SJCRH30 (cell line): ENCODE results near the gene CSF1R. TPM values are rescaled to one million over a fixed set of nuclear protein-coding genes. Genes with fewer than 3 reads are reported as not detected.

Source experiments
- DNase-seq, 2 experiments: peaks; one replicate each; pipeline ENCODE4 v3.0.0-alpha.2; 2015 to 2020
- H3K27ac ChIP-seq: fragments of 250-450 bp; sonication (Bioruptor Pico); 2 replicates; pipeline ENCODE4 v1.5.1; 2020; ENCODE audit warnings: mild to moderate bottlenecking, moderate library complexity
- H3K27me3 ChIP-seq: fragments of 250-450 bp; sonication (Bioruptor Pico); 2 replicates; pipeline ENCODE4 v1.5.1; 2020; ENCODE audit warnings: mild to moderate bottlenecking, moderate library complexity
- H3K36me3 ChIP-seq: fragments of 250-450 bp; sonication (Bioruptor Pico); 2 replicates; pipeline ENCODE4 v1.5.1; 2020; ENCODE audit warnings: mild to moderate bottlenecking, moderate library complexity
- H3K4me1 ChIP-seq: fragments of 250-450 bp; sonication (Bioruptor Pico); 2 replicates; pipeline ENCODE4 v1.5.1; 2020; ENCODE audit warnings: mild to moderate bottlenecking, moderate library complexity
- H3K4me3 ChIP-seq: fragments of 250-450 bp; sonication (Bioruptor Pico); 2 replicates; pipeline ENCODE4 v1.5.1; 2020; ENCODE audit warnings: mild to moderate bottlenecking, moderate library complexity
- H3K9me3 ChIP-seq: fragments of 250-450 bp; sonication (Bioruptor Pico); replicated peaks from 2 replicates; pipeline ENCODE4 v1.5.1; 2020; ENCODE audit warnings: mild to moderate bottlenecking, moderate library complexity
- total RNA-seq: library from RNA; depleted of rRNA; stranded (reverse); fragments of >200 nt; shearing (Covaris generic); gene quantifications from 2 replicates; pipeline ENCODE4 v1.2.3, GENCODE V29; 2014

CSF1R gene
- total RNA-seq, 1 experiment from 2014 or later = 0.06 TPM

DNA sequence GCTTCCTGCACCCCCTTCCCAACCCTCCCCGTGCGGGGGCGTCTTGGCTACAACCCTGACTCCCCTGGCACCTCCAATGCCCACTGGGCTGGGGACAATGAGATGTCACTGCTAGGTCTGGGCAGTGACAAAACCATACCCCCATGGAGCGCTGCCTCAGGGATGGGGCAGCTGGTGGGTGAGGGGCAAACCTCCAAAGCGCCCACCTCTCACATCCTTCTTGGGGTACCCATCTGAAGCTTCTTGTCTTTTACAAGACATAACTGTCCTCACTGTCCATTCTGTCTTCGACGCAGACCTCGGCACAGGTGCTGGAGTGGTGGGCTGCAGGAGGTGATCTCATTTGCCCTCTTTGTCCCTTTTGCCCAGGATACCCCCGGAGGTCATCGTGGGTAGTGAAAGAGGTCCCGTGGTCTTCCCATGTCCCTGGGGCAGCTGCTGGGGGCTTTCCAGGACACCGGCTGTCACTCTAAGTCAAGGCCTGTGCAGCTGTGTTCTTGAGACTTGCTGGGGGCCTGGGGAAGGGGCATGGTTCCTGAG lies 27.8 kb upstream of the CSF1R start:
- H3K27me3 ChIP-seq = no peaks in the 10 kb centered on the region; the same call in 1 of the 2 replicates
- H3K36me3 ChIP-seq = no peaks in the 10 kb centered on the region
- no peak for DNase-seq
- H3K4me1 ChIP-seq = peaks cover 12% of the 10 kb centered on the region; the same call in 1 of the 2 replicates
- no peaks in the 10 kb centered on the region; the same call in 1 of the 2 replicates for H3K9me3 ChIP-seq
- no peak overlapping the region for H3K27ac ChIP-seq
- no peak overlapping the region for H3K4me3 ChIP-seq

DNA sequence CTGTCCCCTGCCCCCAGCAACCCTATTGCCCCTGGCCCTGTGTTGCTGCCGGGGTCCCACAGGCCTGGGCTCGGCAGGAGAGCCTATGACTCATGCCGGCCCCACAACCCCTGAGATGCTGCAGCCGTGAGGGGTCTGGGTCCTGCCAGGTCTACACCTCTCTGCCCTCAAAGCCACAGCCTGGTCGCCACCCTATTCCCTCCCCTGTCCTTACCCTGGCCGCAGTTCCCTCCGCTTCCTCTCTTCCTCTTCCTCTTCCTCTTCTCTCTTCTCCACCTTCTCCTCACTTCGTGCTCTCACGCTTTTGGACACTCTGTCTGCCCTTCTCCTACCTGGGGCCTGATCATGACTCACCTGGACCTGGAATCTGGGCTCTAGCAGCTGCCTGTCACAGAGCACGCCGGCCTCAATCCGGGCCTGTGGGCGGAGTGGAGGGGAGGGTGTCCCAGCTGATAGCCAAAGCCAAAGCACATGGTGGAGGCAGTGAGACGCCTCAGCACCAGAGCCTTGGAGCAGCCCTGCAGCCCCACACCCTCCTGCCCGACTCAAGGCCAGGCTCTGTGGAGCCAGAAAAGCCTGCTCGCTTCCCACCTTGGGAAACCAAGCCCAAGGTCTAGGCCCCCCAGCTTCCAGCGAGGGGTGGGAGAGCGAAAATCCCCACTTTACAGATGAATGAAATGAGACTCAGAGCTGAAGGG lies 26.8 kb upstream of the CSF1R start:
- Histone ChIP-seq H3K4me1 (peaks cover 12% of the 10 kb centered on the region; the same call in 1 of the 2 replicates), H3K4me3 (no peak overlapping the region), H3K9me3 (no peaks in the 10 kb centered on the region; the same call in 1 of the 2 replicates), H3K27me3 (no peaks in the 10 kb centered on the region; the same call in 1 of the 2 replicates), H3K27ac (peak overlapping the region; percentile 16; the same call in 1 of the 2 replicates), H3K36me3 (no peaks in the 10 kb centered on the region)
- DNase-seq = no peak

DNA sequence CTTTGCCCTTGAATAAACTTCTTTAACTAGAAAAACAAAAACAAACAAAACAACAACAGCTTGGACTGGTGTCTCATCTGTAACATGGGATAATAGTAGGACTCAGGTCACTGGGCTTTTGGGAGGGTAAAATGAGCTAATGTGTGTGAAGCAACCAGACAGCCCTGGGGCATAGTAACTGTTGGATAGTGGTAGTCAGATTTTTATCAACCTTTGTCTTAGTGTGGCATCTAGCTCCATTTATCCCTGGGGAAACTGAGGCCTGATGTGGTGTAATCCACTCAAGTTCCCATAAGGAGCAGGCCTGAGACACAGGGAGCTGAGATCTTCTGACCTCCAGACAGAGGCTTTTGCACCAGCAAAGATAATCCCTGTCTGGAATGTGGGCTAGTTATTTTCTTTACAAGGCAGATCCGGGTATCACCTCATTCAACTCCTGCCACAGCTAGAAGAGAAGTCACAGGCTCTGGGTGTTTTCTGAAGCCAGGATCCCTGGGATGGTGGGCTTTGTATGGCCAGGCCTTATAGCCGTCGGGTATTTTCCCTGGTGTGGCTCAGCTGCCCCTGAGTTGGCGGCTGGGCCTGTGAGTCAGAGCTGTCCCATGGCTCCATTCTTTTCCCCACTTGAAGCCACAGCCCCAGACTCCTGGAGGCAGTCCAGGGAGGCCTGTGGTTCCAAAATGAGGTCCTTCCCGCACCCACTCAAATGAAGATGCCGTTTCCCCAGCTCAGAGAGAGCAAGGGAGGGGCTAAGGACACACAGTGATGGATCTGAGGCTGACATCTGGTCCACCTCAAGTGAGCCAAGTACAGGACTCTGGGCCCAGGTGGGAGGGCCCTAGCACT lies 26.1 kb upstream of the CSF1R start:
- Histone ChIP-seq H3K4me1 (peaks cover 12% of the 10 kb centered on the region; the same call in 1 of the 2 replicates), H3K27me3 (no peaks in the 10 kb centered on the region; the same call in 1 of the 2 replicates), H3K4me3 (no peak overlapping the region), H3K27ac (peak overlapping the region; percentile 42), H3K9me3 (no peaks in the 10 kb centered on the region; the same call in 1 of the 2 replicates), H3K36me3 (no peaks in the 10 kb centered on the region)
- DNase-seq = peak; percentile 64 to 67

DNA sequence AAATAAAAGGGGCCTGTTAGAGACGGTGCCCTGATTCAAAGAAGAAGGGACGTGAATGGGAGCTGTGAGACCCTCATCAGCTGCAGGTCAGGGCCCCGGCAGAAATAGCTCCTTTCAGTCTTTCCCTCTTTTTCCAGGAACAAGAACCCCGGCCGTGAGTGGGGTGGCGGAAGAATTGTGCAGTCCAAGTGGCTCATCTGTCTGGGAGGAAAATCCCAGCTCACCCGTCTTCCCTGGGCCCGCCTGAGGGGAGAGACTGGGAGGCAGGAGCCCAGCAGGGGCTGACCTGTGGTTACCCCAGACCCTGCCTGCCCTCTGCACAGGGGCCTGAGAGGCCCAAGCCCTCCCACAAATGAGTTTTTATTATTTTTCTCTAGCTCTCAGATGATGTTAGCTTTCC lies 24.8 kb upstream of the CSF1R start:
- H3K36me3 ChIP-seq = no peaks in the 10 kb centered on the region
- no peaks in the 10 kb centered on the region; the same call in 1 of the 2 replicates for H3K27me3 ChIP-seq
- no peak overlapping the region for H3K27ac ChIP-seq
- no peak for DNase-seq
- H3K4me3 ChIP-seq = no peak overlapping the region
- peaks cover 19% of the 10 kb centered on the region for H3K4me1 ChIP-seq
- no peaks in the 10 kb centered on the region; the same call in 1 of the 2 replicates for H3K9me3 ChIP-seq

DNA sequence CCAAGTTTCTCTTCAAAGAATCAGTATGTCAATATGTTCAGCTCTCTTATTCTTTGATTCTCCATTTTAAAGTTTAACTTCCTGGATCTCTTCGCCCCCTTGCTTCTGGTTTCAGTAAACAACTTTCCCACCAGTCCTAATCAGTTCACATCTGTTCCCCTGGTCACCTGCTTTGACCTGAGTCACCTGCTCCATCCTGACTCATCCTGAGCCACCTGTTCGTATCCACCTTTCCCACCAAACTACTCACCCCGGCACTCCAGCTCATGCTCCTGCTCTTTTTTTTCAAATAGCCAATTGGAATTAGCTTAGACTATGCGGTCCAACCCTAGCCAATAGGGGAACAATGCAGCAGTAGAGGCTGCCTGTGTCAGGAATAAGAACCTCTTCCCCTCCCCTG lies 23.6 kb upstream of the CSF1R start:
- no peak for DNase-seq

DNA sequence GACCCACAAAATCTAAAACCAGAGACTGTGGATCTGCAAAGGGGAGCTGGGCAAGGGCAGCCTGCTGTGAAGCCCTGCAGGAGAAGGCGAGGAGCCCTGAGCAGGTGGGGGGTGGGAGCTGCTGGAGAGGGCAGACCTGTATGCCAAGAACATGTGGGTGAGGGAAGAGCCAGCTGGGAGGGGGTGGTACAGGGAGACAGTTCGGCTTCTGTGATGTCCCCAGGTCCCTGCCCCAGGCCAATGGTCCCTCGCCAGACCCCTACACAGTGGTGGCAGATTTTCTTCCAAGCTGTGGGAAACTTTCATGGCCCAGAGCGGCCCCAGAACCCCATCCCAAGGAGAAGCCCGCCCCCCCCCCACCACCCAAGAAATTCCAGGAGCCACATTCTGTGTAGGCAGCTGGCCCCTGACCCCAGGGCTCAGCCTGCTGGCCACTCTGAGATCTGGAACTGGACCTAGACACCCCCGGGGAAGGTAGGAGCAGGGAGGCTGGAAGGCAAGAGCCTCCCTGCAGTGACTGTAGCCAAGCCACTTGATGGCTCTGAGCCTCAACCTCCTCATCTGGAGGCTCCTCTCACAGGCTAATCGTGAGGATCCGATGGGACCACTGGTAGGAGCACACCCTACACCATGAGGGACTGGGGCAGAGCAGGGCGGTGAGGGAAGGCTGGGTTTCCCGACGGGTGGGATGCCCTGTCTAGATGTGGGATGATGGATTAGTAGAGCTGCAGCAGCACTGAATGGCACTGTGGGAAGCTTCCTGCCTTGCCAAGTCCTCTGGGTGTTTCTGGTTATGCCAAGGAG lies 22.6 kb upstream of the CSF1R start:
- H3K27ac ChIP-seq = no peak overlapping the region
- no peaks in the 10 kb centered on the region for H3K36me3 ChIP-seq
- H3K27me3 ChIP-seq = no peaks in the 10 kb centered on the region; the same call in 1 of the 2 replicates
- peaks cover 19% of the 10 kb centered on the region for H3K4me1 ChIP-seq
- no peak for DNase-seq
- no peak overlapping the region for H3K4me3 ChIP-seq
- no peaks in the 10 kb centered on the region; the same call in 1 of the 2 replicates for H3K9me3 ChIP-seq

More for the DNA sequence above, 23.6 kb upstream of the CSF1R start:
- no peaks in the 10 kb centered on the region; the same call in 1 of the 2 replicates for H3K9me3 ChIP-seq
- H3K36me3 ChIP-seq = no peaks in the 10 kb centered on the region
- H3K27me3 ChIP-seq = no peaks in the 10 kb centered on the region; the same call in 1 of the 2 replicates
- no peak overlapping the region for H3K27ac ChIP-seq
- H3K4me3 ChIP-seq = no peak overlapping the region
- peaks cover 19% of the 10 kb centered on the region for H3K4me1 ChIP-seq

DNA sequence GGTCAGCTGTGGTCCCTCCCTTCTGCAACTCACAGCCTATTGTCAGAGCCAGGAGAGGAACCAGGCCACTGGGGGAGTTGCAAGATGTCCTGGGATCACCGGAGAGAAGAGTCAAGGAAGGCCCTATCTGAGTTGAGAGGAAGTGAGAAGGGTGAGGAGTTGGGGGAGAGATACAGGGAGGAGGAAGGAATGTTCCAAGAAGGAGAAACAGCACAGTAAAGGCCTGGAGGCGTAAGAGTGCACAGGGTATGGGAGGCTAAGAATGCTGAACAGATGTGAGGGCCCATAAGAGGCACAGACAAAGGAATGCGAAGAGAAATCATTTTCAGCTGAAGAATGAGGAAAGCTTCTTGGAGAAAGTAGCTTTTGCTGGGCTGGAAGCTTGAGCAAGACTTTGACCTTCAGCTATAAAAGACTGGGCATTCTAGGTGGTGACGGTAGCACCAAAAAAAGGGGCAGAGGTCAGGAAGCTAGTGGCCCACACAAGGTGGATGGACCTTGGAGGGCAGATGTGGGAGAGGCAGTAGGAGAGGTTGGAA lies 21.6 kb upstream of the CSF1R start:
- no peak overlapping the region for H3K27ac ChIP-seq

DNA sequence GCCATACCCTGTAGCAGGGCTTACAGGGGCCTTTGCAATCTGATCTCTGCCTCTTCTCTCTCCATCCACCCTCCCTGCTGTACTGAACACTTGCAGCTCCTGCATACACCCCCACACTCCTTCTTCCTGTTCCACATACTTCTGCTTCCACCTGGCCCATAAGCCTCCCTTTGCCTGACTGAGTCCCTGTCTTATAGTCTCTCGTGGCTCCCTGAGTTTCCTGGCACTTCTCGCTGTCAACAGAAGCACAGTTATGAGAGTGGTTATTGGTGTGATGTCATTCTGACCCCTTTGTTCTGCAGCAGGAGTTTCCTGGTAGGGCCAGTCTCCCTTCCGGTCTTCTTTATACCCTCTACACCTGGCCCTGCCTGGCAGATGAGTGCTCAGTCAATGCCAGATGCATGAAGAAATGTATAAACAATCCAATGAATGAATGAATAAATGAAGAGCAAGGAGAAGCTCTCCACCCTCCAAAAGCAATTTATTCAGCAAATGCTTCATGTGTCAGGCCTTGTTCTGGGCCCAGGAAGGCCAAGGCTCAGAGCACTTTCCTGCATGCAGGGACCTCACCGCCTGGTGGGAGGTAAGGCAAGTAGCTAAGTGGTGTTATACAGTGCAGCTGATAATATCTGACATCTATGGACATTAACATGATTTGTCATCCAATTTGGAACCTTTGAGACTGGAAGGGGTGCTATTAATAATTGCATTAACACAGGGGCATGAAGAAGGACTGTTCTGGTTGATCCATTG lies 20.5 kb upstream of the CSF1R start:
- Histone ChIP-seq H3K4me3 (no peak overlapping the region), H3K36me3 (no peaks in the 10 kb centered on the region), H3K27ac (no peak overlapping the region), H3K4me1 (peaks cover 7% of the 10 kb centered on the region), H3K9me3 (no peaks in the 10 kb centered on the region; the same call in 1 of the 2 replicates), H3K27me3 (no peaks in the 10 kb centered on the region; the same call in 1 of the 2 replicates)
- DNase-seq = peak in 1 of 2 experiments; percentile 39

More for the DNA sequence above, 21.6 kb upstream of the CSF1R start:
- Histone ChIP-seq H3K4me1 (peaks cover 16% of the 10 kb centered on the region), H3K27me3 (no peaks in the 10 kb centered on the region; the same call in 1 of the 2 replicates), H3K36me3 (no peaks in the 10 kb centered on the region), H3K4me3 (no peak overlapping the region), H3K9me3 (no peaks in the 10 kb centered on the region; the same call in 1 of the 2 replicates)
- no peak for DNase-seq

DNA sequence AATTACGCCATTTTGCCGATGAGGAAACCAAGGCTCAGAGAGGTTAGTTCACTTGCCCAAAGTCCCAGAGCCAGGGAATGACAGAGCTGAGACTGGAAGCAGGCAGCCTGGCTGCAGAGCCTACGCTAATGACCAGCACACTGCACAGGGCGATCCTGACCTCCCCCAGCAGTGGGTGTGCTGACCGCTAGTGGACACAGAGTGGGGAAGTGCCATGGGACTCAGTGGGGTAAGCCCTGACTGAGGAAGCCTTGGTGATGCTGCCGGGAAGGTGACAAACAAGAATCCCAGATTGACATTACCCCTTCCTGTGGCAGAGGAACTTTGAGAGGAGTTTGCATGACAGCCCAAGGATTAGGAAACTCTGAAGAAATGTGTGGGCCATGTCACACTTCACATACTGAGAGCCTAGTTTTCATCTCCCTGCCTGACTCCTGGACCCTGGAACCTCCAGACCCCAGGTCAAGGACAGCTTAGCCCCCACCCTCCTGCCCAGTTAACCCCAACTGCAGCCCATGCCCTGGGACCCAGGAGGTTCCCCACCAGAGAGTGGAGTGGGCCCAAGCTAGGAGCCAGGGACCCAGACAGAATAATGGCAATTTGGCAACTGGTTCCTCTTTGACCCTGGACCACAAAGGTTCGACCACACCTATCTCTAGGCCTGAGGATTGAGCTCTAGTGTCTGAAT lies 19.7 kb upstream of the CSF1R start:
- DNase-seq = no peak
- Histone ChIP-seq H3K9me3 (no peaks in the 10 kb centered on the region; the same call in 1 of the 2 replicates), H3K27me3 (no peaks in the 10 kb centered on the region; the same call in 1 of the 2 replicates), H3K4me3 (no peak overlapping the region), H3K4me1 (peaks cover 7% of the 10 kb centered on the region), H3K36me3 (no peaks in the 10 kb centered on the region), H3K27ac (no peak overlapping the region)

DNA sequence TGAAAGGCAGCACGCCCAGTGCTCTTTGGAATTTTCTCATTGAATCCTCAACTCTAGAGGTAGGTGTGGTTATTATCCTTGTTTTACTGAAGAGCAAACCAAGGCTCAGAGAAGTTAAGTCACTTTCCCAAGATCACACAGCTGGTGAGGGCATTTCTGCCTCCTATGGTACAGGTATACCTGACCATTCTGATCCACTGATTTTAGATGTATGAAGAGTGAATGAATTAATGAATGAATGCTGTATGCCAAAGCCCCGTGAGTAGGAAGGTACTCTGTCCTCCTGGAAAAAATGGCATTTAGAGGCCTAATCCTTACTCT lies 18.2 kb upstream of the CSF1R start:
- Histone ChIP-seq H3K4me3 (no peak overlapping the region), H3K9me3 (no peaks in the 10 kb centered on the region), H3K27ac (no peak overlapping the region), H3K36me3 (no peaks in the 10 kb centered on the region), H3K4me1 (peaks cover 7% of the 10 kb centered on the region), H3K27me3 (no peaks in the 10 kb centered on the region)
- DNase-seq = no peak

DNA sequence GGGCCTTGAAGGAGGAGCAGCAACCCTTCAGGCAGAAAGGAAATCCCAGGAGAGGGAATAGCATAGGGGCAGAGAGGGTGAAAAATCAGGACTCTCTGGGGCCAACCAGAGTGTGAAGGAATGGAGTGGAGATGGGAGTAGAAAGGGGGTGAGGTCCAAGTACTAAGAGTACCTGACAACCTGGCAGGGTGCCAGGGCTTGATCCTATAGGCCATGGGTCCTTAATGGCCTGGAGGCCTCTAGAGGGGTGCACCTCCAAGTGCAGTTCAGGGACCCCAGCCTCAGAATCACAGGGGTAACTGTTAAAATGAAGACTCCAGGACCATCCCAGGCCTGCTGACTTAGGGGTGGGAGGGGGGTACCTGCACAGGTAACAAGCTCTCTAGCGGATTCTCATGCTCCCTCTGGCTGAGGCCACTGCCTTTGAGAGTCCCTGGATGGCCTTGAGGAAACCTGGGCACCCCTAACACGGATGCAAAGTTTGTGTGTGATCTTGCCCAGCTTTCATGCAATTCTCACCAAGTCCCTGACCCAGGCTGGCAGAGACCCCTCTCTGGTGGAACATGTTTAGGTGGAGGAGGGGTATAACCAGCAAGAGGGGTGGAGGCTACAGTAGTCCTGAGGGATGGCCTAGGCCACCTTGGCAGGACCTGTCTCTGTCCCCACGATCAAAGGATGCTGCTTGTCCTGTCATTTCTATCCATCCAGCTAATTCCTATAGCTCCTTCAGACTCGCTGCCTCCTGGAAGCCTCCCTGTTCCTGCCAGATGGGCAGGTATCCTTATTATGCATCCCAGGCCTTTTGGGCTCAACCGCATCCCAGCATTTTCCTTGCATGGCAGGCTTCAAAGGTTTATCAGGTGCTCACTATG lies 17.6 kb upstream of the CSF1R start:
- H3K27me3 ChIP-seq = no peaks in the 10 kb centered on the region
- H3K4me3 ChIP-seq = no peak overlapping the region
- no peaks in the 10 kb centered on the region for H3K36me3 ChIP-seq
- H3K27ac ChIP-seq = no peak overlapping the region
- DNase-seq = no peak
- H3K9me3 ChIP-seq = no peaks in the 10 kb centered on the region
- peaks cover 7% of the 10 kb centered on the region for H3K4me1 ChIP-seq

DNA sequence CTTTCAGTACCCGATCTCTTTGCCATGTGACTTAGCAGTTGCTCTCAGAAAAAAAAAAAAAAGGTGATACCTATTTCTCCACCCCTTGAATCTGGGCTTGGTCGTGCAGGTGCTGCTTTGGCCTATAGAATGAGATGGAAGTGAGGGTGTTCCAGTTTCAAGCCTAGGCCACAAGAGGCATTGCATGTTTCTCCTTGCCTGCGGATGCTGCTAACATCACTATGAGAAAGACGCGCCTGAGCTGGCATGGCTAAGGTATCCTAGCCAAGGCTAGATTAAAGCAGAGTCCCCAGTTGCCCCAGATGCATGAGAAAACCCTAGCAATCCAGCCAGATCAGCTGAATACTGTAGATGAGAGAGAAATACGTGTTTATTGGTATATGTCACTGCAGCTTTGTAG lies 14.7 kb upstream of the CSF1R start:
- Histone ChIP-seq H3K27ac (no peak overlapping the region), H3K27me3 (no peaks in the 10 kb centered on the region), H3K4me3 (no peak overlapping the region), H3K4me1 (no peaks in the 10 kb centered on the region), H3K9me3 (no peaks in the 10 kb centered on the region), H3K36me3 (no peaks in the 10 kb centered on the region)
- no peak for DNase-seq
